Caco-2 (cell line): ENCODE data around the gene CDH2. TPM values are rescaled to one million over a fixed set of nuclear protein-coding genes. Genes with fewer than 3 reads are reported as not detected.

Experiments
- BruUV-seq: library from RNA; stranded (reverse); fragments of 400-500 nt; replicated peaks from 2 replicates; lab custom pipeline; 2021; lab: Mats Ljungman, UMichigan
- CTCF ChIA-PET: fragments of 300-600 bp; sonication (Branson Sonifier 250); formaldehyde crosslinking; loops from one replicate; lab custom pipeline; 2022; ENCODE audit warnings: antibody characterized with exemption; lab: Charles Lee
- POLR2A ChIA-PET: fragments of 300-600 bp; sonication (Branson Sonifier 250); formaldehyde crosslinking; loops from one replicate; lab custom pipeline; 2022; ENCODE audit warnings: antibody characterized with exemption; lab: Charles Lee
- DNase-seq, 2 experiments: peaks; one replicate each; pipeline versions ENCODE4 v3.0.0 to v3.0.0-alpha.2; 2020 to 2022
- H3K27me3 ChIP-seq: replicated peaks from 2 replicates; pipeline ENCODE4 v1.6.0; 2011; ENCODE audit warnings: low read length; ENCODE audit not compliant: control insufficient read depth, insufficient read depth
- H3K36me3 ChIP-seq: 2 replicates; pipeline ENCODE4 v1.5.1; 2011; ENCODE audit warnings: low read length; ENCODE audit not compliant: control insufficient read depth, insufficient read depth
- H3K4me1 ChIP-seq: fragments of 250-450 bp; sonication (Bioruptor Pico); 2 replicates; pipeline ENCODE4 v1.5.1; 2020; ENCODE audit warnings: mild to moderate bottlenecking
- H3K4me3 ChIP-seq: 2 replicates; pipeline ENCODE4 v1.5.1; 2011; ENCODE audit warnings: low read depth, mild to moderate bottlenecking, control low read depth, low read length
- H3K9me3 ChIP-seq: fragments of 250-450 bp; sonication (Bioruptor Pico); 2 replicates; pipeline ENCODE4 v1.5.1; 2020; ENCODE audit warnings: mild to moderate bottlenecking, moderate library complexity
- H3K27ac Mint-ChIP-seq: one replicate; pipeline ENCODE4 v1.8.0; 2022; ENCODE audit warnings: mixed read lengths; ENCODE audit not compliant: unreplicated experiment
- H3K27me3 Mint-ChIP-seq: one replicate; pipeline ENCODE4 v1.8.0; 2022; ENCODE audit warnings: mixed read lengths; ENCODE audit not compliant: insufficient read depth, unreplicated experiment
- H3K36me3 Mint-ChIP-seq: one replicate; pipeline ENCODE4 v1.8.0; 2022; ENCODE audit warnings: mild to moderate bottlenecking, mixed read lengths; ENCODE audit not compliant: insufficient read depth, unreplicated experiment
- H3K4me1 Mint-ChIP-seq: one replicate; pipeline ENCODE4 v1.8.0; 2022; ENCODE audit warnings: low read depth, mixed read lengths; ENCODE audit not compliant: unreplicated experiment
- H3K4me3 Mint-ChIP-seq: one replicate; pipeline ENCODE4 v1.8.0; 2022; ENCODE audit warnings: mild to moderate bottlenecking, moderate library complexity, mixed read lengths; ENCODE audit not compliant: unreplicated experiment
- H3K9me3 Mint-ChIP-seq: one replicate; pipeline ENCODE4 v1.8.0; 2022; ENCODE audit warnings: mixed read lengths; ENCODE audit not compliant: unreplicated experiment
- CTCF ChIP-seq, 2 experiments: fragments of 200-600 bp in 1 of 2; IDR thresholded peaks; 1 replicate in 1 of 2; 2 replicates in 1 of 2; pipeline versions ENCODE4 v1.5.1 to v1.8.0; 2011 to 2022; ENCODE audit warnings: antibody characterized with exemption in 1 of 2, control low read depth in 1 of 2, inconsistent platforms in 1 of 2, low read depth in 1 of 2, low read length in 1 of 2, mild to moderate bottlenecking in 1 of 2, moderate library complexity in 1 of 2; ENCODE audit not compliant: insufficient read depth in 1 of 2, severe bottlenecking in 1 of 2, unreplicated experiment in 1 of 2
- intact Hi-C: fragments of 100-400 bp; cut with micrococcal nuclease; formaldehyde crosslinking; loops from one replicate; pipeline ENCODE4 v1.10.0; 2022; ENCODE audit not compliant: unreplicated experiment
- total RNA-seq: library from RNA; stranded (reverse); gene quantifications from 2 replicates; pipeline ENCODE4 v1.2.3, GENCODE V29; 2022

The CDH2 gene
- total RNA-seq, 1 experiment from 2014 or later = 1.4 TPM

- intact Hi-C loops = no loop called here
- no peak for TF ChIP-seq CTCF (IDR thresholded peaks at IDR 0.05; ENCODE audit: insufficient read depth in 1 of 2, low read depth in 1 of 2, low read length in 1 of 2, severe bottlenecking in 1 of 2, unreplicated experiment in 1 of 2)
- no peak for DNase-seq
- Mint-ChIP-seq H3K4me1 (peaks cover 13% of the 10 kb centered on the region), H3K4me3 (no peak overlapping the region), H3K36me3 (no peaks in the 10 kb centered on the region), H3K9me3 (peaks cover 9% of the 10 kb centered on the region), H3K27me3 (no peaks in the 10 kb centered on the region), H3K27ac (no peak overlapping the region)
- Histone ChIP-seq H3K9me3 (no peaks in the 10 kb centered on the region), H3K27me3 (no peaks in the 10 kb centered on the region), H3K4me1 (peaks cover 6% of the 10 kb centered on the region; the same call in 1 of the 2 replicates), H3K4me3 (no peak overlapping the region), H3K36me3 (no peaks in the 10 kb centered on the region)
- ChIA-PET CTCF (no interaction called here), POLR2A (no interaction called here)
- BruUV-seq = no TSS peak
These were observed 90.0 kb downstream of the CDH2 start for GRCh38 chr18:28086670-28087552.

GRCh38 chr18:28081516-28081915 lies 95.4 kb downstream of the CDH2 start:
- DNase-seq = no peak
- Mint-ChIP-seq H3K4me3 (no peak overlapping the region), H3K27me3 (no peaks in the 10 kb centered on the region), H3K9me3 (peaks cover 9% of the 10 kb centered on the region), H3K27ac (no peak overlapping the region), H3K4me1 (peaks cover 5% of the 10 kb centered on the region), H3K36me3 (no peaks in the 10 kb centered on the region)
- no peak for TF ChIP-seq CTCF (IDR thresholded peaks at IDR 0.05; ENCODE audit: insufficient read depth in 1 of 2, low read depth in 1 of 2, low read length in 1 of 2, severe bottlenecking in 1 of 2, unreplicated experiment in 1 of 2)
- Histone ChIP-seq H3K9me3 (no peaks in the 10 kb centered on the region), H3K4me1 (peaks cover 9% of the 10 kb centered on the region; the same call in 1 of the 2 replicates), H3K36me3 (no peaks in the 10 kb centered on the region), H3K27me3 (no peaks in the 10 kb centered on the region), H3K4me3 (no peak overlapping the region)
- intact Hi-C loops = no loop called here
- CTCF ChIA-PET = no interaction called here
- no TSS peak for BruUV-seq
- POLR2A ChIA-PET = no interaction called here

GRCh38 chr18:28080876-28081300 lies 96.0 kb downstream of the CDH2 start:
- CTCF ChIA-PET = no interaction called here
- no peak overlapping the region for H3K27ac Mint-ChIP-seq
- BruUV-seq = no TSS peak

More at GRCh38 chr18:28080876-28081300, 96.0 kb downstream of the CDH2 start:
- POLR2A ChIA-PET = no interaction called here
- intact Hi-C loops = no loop called here
- H3K4me1 Mint-ChIP-seq = peaks cover 5% of the 10 kb centered on the region
- H3K36me3 Mint-ChIP-seq = no peaks in the 10 kb centered on the region
- H3K9me3 Mint-ChIP-seq = peaks cover 9% of the 10 kb centered on the region
- Histone ChIP-seq H3K9me3 (no peaks in the 10 kb centered on the region), H3K4me1 (peaks cover 9% of the 10 kb centered on the region; the same call in 1 of the 2 replicates), H3K4me3 (no peak overlapping the region), H3K27me3 (no peaks in the 10 kb centered on the region), H3K36me3 (no peaks in the 10 kb centered on the region)
- no peak overlapping the region for H3K4me3 Mint-ChIP-seq
- no peaks in the 10 kb centered on the region for H3K27me3 Mint-ChIP-seq
- DNase-seq = no peak
- no peak for TF ChIP-seq CTCF (IDR thresholded peaks at IDR 0.05; ENCODE audit: insufficient read depth in 1 of 2, low read depth in 1 of 2, low read length in 1 of 2, severe bottlenecking in 1 of 2, unreplicated experiment in 1 of 2)
